GM18951 (cell line): ENCODE data around the gene FHAD1.

Experiments used
- POLR2A ChIP-seq: IDR thresholded peaks from 4 replicates; pipeline ENCODE4 v1.6.1; 2011; ENCODE audit warnings: mild to moderate bottlenecking; ENCODE audit not compliant: insufficient read length, insufficient read depth; ENCODE audit errors: extremely low read depth
- in situ Hi-C: fragments of 300-500 bp; cut with MboI; formaldehyde crosslinking; loops from one replicate; pipeline ENCODE4 v1.12.0; 2022; ENCODE audit warnings: low sequenced_read_pairs, mixed read lengths, inconsistent platforms; ENCODE audit not compliant: unreplicated experiment

The FHAD1 gene

DNA sequence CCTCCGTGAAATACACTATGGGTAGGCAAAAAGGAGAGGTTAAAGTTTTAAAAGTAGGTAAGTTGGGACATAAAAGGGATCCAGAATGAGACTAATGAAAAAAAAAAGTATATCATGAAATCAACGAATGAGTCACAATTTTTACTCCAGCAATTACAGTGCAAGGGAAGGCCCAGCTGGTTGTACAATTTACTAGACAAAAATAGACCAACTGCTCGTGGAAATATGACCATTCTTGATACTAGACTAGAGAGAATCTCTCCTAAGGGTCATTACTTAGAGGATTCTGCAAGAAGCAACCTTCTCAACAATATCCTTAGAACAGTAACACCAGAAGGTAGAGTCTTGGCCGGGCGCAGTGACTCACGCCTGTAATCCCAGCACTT is 107.5 kb downstream of the FHAD1 start:
- TF ChIP-seq POLR2A: no peak
- in situ Hi-C loops: no loop called here

DNA sequence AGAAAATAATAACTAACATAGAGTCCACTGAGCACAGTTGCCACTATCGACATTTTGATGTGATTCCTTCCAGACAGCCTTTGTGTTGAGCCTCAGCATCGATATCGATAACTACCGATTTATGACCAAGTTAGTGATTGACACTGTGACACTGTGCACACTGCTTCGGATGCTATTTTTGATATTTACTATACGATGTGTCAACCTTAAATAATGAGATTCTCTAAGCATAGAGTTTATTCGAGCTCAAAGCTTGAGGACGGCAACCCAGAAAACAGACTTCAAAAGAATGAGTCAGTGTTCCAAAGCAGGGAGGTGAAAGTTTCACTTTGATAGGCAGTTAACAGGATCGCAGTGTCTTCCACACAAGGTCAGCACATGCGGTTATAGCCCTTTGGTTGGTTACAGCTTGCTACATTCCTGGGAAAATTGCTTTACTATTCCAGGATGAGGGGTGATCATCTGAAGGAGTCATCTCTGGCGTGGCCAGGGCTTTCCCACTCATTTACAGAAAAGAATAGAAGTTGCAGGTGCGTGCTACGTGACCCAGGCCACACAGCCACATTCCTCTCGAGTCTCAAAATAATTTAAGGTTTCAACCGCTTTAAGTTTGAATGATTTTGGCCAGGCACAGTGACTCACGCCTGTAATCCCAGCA is 109.1 kb downstream of the FHAD1 start:
- in situ Hi-C loops: no loop called here
- no peak for TF ChIP-seq POLR2A

DNA sequence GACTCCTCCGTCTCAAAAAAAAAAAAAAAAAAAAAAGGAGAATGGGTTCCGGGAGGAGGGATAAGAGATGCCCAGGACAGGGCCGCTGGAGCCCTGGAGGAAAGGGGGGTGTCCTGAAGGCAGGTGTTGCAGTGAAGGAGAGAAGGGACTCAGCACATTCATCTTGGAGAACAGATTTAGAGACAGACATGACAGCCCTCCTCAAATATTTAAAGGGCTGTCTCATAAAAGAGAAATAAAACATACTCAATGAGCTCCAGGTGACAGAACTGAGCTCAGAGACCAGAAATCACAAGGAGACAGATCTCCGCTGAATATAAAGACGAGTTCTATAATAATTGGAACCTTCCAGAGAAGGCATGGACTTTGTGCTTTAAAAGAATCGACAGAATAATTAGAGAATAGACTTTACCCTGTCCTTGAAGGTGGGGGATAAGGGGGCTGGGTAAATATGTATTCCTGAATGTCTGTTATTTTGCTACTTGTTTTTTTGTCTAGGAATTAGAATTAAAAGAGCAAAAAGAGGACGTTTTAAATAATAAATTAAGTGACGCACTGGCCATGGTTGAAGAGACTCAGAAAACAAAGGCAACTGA is 110.7 kb downstream of the FHAD1 start:
- in situ Hi-C loops: no loop called here
- no peak for TF ChIP-seq POLR2A

DNA sequence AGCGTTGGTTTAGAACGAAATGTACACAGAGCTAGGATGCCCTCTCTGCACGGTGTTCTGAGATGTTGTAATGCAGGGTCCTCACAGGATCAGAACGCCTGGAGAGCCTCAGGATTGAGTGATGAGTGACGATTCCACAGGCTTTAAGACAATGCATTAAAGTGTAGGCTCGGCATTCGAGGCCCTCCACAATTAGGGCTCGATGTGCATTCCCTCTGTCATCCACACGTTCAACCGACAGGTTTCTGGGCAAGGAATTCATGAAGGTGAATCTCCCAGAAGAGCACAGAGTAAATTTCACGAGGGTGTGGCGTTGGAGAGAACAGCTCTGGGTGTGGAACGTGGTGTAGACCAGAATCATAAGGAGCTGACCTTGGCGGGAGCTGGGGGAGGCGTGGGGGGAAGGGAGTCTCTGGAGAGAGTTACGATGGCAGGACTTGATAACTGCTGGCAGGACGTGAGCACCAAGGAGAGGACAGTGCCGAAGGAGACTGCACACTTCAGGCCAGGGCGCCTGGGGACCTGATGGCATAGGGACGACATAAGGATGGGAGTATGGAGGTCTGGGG is 111.6 kb downstream of the FHAD1 start:
- TF ChIP-seq POLR2A: no peak
- in situ Hi-C loops: no loop called here

DNA sequence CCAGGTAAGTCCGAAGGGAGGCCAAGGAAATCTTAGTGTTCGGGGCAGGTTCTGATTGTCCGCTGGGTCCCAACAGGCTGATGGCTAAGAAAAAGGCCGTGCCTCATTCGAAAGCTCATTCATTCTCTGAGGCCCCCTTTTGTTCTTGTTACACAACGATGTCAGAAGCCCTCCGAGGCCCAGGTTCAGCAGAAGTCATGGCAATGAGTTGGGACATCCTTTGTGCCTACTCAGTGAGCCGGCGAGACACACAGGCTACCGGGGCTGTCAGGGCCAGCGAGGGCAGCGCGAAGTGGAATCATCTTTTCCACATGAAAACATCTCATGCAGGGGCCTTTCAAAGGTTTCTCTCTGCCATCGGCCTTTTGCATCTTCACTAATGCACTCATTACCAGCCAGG is 113.7 kb downstream of the FHAD1 start:
- TF ChIP-seq POLR2A: no peak

DNA sequence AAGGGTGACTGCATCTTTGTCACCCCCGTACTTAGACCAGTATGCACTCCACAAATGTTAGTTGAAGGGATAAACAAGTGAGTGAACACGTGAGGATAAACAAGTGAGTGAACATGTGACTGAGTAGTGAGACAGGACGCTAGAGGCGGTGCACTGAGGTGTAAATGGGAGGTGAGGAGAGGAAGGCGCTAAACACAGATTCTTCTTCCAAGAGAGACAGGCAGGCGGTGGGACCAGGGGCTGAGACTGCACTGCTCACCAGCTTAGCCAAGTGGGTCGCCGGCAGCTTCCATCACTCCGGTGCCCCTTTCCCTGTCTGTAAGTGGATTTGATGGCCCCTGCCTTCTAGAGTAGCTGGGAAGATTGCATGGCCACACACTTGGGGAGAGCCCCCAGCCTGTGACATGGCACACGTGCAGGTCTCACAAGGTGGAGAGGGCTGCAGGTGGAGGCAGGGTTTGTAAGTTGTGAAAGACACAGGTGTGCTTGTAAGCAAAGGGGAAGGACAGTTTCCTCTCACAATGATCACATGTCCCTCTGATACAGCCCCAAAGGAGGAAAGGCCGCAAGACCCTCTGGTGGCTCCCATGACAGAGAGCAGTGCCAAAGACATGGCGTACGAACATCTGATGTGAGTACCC is 115.2 kb downstream of the FHAD1 start:
- TF ChIP-seq POLR2A: no peak
- in situ Hi-C loops: no loop called here

More for the DNA sequence above, 113.7 kb downstream of the FHAD1 start:
- in situ Hi-C loops: no loop called here

DNA sequence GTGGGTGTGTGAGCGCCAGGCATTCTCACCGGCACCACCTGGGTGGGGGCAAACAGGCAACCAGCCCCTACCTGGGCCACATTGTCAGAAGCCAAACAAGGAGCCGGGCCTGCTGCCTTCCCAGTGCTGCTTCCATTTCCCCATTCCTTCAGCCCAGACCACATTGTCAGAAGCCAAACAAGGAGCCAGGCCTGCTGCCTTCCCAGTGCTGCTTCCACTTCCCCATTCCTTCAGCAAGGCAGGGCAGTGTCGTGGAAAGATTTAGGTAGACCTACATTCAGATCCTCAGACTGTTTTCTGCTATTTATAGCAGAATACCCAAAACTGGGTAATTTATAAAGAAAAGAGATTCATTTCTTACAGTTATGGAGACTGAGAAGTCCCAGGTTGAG is 115.7 kb downstream of the FHAD1 start:
- TF ChIP-seq POLR2A: no peak
- in situ Hi-C loops: no loop called here

- no peak for TF ChIP-seq POLR2A
- in situ Hi-C loops: no loop called here
These were observed 117.7 kb downstream of the FHAD1 start for GRCh38 chr1:15364740-15365139.

GRCh38 chr1:15368888-15369287 is 121.9 kb downstream of the FHAD1 start:
- in situ Hi-C loops: no loop called here
- no peak for TF ChIP-seq POLR2A

- in situ Hi-C loops: no loop called here
- TF ChIP-seq POLR2A: no peak
These were observed 123.2 kb downstream of the FHAD1 start for GRCh38 chr1:15370268-15370667.

DNA sequence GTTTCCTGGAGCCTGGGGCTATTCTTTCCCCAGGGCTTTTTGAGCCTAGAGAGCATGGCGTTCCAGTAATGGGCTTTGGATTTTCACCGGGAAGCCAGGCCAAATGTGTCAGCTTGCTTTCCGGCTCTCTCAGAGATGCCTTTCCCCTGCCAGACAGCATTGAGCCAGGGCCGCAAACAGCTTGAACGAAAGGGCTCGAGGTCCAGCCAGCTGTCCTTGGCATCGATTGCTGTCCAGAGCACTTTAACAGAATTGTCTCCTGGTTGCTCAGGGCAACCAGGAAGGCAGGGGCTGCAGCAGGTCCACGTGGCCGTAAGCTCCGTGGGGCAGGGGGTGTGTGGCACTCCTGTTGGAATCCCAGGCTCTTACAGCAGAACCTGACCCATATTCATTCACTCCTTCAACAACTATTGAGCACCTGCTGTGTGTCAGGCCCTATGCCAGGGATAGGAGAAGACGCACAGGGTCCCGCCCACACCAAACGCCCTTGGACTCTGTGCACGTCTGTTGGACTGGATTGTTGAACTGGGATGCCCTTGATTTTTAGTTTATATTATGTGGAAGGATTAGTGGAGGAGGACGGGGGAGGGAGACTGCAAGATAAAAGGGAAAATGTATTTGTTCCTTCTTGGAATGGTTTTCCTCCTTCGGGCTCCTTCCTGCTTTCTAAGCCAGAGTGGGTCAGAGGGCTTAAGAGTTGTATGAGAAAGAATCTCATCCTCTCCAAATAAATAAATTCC is 123.9 kb downstream of the FHAD1 start:
- in situ Hi-C loops: no loop called here
- TF ChIP-seq POLR2A: no peak

DNA sequence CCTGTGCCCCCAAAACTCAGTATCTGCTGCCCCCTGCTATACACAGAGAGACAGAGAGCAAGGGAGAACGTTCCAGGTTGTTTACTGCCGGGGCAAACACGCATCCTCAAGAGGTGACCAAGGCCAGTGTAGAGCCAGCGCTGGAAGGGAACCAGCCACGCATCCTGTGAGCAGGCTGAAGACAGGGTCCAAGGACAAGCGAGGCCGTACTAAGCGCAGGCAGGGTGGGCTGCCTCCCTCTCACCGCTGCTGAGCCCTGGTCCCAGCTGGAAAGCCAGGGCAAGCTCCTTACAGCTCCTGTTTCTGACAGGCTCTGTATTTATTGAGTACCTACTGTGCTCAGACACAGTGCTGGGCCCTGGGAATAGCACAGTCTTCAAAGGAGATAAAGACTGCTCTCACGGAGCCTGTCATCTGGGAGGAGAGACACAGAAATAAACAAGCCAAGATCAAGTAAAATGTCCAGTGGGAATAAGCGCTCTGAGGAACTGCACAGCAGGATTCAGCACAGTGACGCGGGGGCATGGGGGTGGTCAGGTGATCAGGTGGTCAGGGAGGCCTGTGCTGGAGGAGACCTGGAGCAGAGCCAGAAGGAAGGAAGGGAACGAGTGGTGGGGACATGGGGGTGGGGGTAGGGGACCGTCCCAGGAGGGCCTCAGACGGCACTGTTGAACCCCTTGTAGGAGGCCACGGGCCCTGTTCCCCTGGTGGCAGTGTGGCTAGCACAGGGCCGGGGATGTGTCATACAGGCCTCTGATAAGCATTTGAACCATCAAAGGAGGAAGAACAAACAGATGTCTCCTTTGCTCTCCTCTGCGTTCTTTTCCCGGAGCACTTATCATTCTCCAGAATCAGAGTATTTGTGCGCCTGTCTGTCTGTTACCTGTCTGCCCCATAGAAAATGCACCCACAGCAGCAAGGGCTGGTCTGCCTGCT is 124.9 kb downstream of the FHAD1 start:
- no peak for TF ChIP-seq POLR2A
- in situ Hi-C loops: no loop called here
